ENCODE measurements around the gene SLC8A3.

The SLC8A3 gene

GRCh38 chr14:70080076-70080475, 108.7 kb downstream of the SLC8A3 start:
- no peak overlapping the region for H3K4me2 ChIP-seq (ENCODE audit: low read length)
- H3K27me3 ChIP-seq (ENCODE audit: insufficient read depth, low read length), result no peaks in the 10 kb centered on the region
- no peaks in the 10 kb centered on the region for H4K20me1 ChIP-seq (ENCODE audit: insufficient read depth, low read length)
- H3K4me1 ChIP-seq (ENCODE audit: insufficient read depth, low read length, severe bottlenecking), result no peaks in the 10 kb centered on the region
- H3K9me3 ChIP-seq (ENCODE audit: low read length), result no peaks in the 10 kb centered on the region
- H3K27ac ChIP-seq (ENCODE audit: low read depth, low read length, poor library complexity, severe bottlenecking), result no peak overlapping the region
- H2AFZ ChIP-seq (ENCODE audit: low read length), result no peak overlapping the region
- H3F3A ChIP-seq (ENCODE audit: insufficient read depth, low read length), result no peaks in the 10 kb centered on the region
- TF ChIP-seq EZH2 (IDR thresholded peaks at IDR 0.05; ENCODE audit: borderline replicate concordance, low read length), result no peak
- TF ChIP-seq CTCF (IDR thresholded peaks at IDR 0.05; ENCODE audit: low read length), result no peak
- H3K4me3 ChIP-seq (ENCODE audit: low read depth, low read length, poor library complexity, severe bottlenecking), result no peak overlapping the region
- no peaks in the 10 kb centered on the region for H3K9me2 ChIP-seq (ENCODE audit: low read depth, low read length)
- H3K79me2 ChIP-seq (ENCODE audit: insufficient read depth, low read length), result no peaks in the 10 kb centered on the region
- H3K9ac ChIP-seq (ENCODE audit: low read length), result no peak overlapping the region
- no peaks in the 10 kb centered on the region for H3K36me3 ChIP-seq (ENCODE audit: insufficient read depth, low read length)

GRCh38 chr14:70078329-70078728, 110.4 kb downstream of the SLC8A3 start:
- no peak overlapping the region for H3K4me3 ChIP-seq (ENCODE audit: low read depth, low read length, poor library complexity, severe bottlenecking)
- H3K27ac ChIP-seq (ENCODE audit: low read depth, low read length, poor library complexity, severe bottlenecking), result no peak overlapping the region
- no peaks in the 10 kb centered on the region for H3K79me2 ChIP-seq (ENCODE audit: insufficient read depth, low read length)
- H4K20me1 ChIP-seq (ENCODE audit: insufficient read depth, low read length), result no peaks in the 10 kb centered on the region
- H3K9me3 ChIP-seq (ENCODE audit: low read length), result no peaks in the 10 kb centered on the region
- H3K4me2 ChIP-seq (ENCODE audit: low read length), result no peak overlapping the region
- TF ChIP-seq EZH2 (IDR thresholded peaks at IDR 0.05; ENCODE audit: borderline replicate concordance, low read length) (no peak), CTCF (IDR thresholded peaks at IDR 0.05; ENCODE audit: low read length) (no peak)
- H3K9ac ChIP-seq (ENCODE audit: low read length), result no peak overlapping the region
- no peaks in the 10 kb centered on the region for H3K36me3 ChIP-seq (ENCODE audit: insufficient read depth, low read length)
- H3K4me1 ChIP-seq (ENCODE audit: insufficient read depth, low read length, severe bottlenecking), result no peaks in the 10 kb centered on the region
- H3F3A ChIP-seq (ENCODE audit: insufficient read depth, low read length), result no peaks in the 10 kb centered on the region
- H3K27me3 ChIP-seq (ENCODE audit: insufficient read depth, low read length), result no peaks in the 10 kb centered on the region
- H2AFZ ChIP-seq (ENCODE audit: low read length), result no peak overlapping the region
- no peaks in the 10 kb centered on the region for H3K9me2 ChIP-seq (ENCODE audit: low read depth, low read length)

GRCh38 chr14:70077720-70078119, 111.0 kb downstream of the SLC8A3 start:
- TF ChIP-seq CTCF (IDR thresholded peaks at IDR 0.05; ENCODE audit: low read length), result no peak
- Histone ChIP-seq H3K4me2 (ENCODE audit: low read length) (no peak overlapping the region), H3K9me3 (ENCODE audit: low read length) (no peaks in the 10 kb centered on the region), H3K4me1 (ENCODE audit: insufficient read depth, low read length, severe bottlenecking) (no peaks in the 10 kb centered on the region), H3F3A (ENCODE audit: insufficient read depth, low read length) (no peaks in the 10 kb centered on the region), H3K4me3 (ENCODE audit: low read depth, low read length, poor library complexity, severe bottlenecking) (no peak overlapping the region), H3K79me2 (ENCODE audit: insufficient read depth, low read length) (no peaks in the 10 kb centered on the region), H3K9me2 (ENCODE audit: low read depth, low read length) (no peaks in the 10 kb centered on the region), H3K27me3 (ENCODE audit: insufficient read depth, low read length) (no peaks in the 10 kb centered on the region), H3K36me3 (ENCODE audit: insufficient read depth, low read length) (no peaks in the 10 kb centered on the region), H2AFZ (ENCODE audit: low read length) (no peak overlapping the region), H4K20me1 (ENCODE audit: insufficient read depth, low read length) (no peaks in the 10 kb centered on the region), H3K9ac (ENCODE audit: low read length) (no peak overlapping the region), H3K27ac (ENCODE audit: low read depth, low read length, poor library complexity, severe bottlenecking) (no peak overlapping the region)
